ENCODE data around the gene DARS2.
"Not testable (repeated sequence)": the region's sequence is repeated elsewhere in the genome, so short reads cannot be mapped to it uniquely, and the experiment has no call there.

The DARS2 gene

DNA sequence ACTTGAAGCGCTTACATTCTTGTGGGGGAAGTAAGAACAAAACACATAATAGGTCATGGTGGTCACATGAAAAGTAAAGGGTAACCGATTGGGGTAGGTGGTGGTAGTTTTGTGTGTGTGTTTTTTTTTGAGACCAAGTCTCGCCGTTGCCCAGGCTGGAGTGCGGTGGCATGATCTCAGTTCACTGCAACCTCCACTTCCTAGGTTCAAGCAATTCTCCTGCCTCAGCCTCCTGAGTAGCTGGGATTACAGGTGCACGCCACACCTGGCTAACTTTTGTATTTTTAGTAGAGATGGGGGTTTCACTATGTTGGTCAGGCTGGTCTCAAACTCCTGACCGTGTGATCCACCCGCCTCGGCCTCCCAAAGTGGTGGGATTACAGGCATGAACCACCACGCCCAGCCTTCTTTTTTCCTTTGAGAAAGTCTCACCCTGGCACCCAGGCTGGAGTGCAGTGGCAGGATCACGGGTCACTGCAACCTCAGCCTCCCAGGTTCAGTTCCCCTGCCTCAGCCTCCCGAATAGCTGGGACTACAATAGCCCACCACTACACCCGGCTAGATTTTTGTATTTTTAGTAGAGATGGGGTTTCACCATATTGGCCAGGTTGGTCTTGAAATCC is 37.8 kb downstream of the DARS2 start:
- DNase-seq (ENCODE audit: low read depth) = not testable (repeated sequence)

DNA sequence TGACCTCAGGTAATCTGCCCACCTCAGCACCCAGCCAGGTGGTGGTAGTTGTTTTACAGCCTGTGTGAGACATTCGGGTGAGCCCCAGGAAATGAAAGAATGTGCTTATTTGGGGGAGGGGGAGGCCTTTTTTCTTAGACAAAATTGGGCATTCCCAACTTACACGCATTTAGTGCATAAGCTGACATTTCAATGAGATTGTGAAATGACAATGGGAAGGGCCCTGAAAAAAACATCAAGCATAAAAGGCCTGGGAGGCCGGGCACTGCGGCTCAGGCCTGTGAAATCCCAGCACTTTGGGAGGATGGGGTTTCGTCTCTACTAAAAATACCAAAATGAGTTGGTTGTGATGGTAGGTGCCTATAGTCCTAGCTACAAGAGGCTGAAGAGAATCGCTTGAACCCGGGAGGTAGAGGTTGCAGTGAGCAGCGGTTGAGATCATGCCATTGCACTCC is 38.3 kb downstream of the DARS2 start:
- no peak for DNase-seq (ENCODE audit: low read depth)

DNA sequence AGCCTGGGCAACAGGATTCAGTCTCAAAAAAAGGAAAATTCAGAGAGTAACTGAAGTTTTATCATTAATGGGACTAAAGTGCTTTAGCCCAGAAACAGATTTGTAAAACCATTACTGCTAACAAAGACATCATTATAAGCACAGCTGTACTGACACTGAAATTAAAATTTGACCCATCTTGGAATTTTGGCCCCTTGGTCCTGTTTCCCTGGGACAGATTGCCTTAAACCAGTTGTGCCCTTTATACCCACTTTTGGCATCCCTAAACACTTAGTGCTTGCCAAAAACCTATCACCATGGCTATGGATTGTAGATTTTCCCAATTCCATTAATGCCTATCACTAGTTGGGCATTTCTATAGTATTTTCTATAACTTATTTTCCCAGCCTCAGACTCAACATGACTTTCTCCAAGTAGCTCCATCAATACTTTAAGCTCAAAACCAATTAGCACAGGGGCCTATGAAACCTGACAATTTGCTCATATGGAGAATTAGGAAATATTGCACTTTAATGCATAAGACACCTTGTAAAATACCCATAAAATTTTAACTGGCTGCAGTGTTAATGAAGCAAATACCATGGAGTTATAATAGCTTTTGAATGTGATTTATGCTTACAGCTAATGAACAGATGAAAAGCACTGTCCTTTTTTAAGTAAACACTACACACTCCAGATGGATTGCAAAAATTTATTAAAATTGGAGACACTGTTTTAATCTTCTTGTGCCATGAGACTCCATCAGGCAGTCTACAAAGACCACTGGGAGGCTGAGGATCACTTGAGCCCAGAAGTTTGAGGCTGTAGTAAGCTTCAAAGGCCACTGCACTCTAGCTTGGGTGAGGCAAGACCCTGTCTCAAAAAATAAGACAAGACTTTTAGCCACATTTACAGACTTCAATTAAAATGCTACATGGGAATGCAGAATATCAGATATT is 39.0 kb downstream of the DARS2 start:
- DNase-seq (ENCODE audit: low read depth) = no peak

DNA sequence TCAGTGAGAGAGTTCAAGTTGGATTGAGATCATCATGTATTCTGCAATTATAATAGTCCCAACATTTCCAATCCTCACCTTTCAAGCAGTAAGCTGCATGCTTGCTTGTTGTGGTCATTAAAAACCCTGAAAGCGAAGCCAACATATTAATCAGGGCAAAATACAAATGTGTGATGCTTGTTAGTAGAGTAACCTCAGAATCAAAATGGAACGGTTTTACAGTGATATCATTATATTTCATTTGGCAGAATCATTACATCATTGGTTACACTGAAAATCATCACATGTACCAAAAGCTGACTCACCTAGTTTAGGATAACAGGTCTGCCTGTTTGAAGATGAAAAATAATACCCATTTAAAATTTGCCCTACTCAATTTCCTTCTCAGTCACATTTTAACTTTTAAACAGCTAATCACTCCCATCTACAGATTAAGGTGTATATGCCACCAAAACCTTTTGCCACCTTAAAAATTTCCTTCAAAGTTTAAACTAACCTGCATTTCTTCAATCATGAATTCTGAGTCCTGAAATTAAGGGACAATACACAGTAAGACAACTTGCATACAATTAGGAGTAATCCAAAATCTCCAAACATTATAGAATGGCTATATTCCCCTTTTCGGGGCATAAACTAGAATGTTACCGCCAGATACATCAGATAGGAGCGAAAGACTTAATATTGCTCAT is 39.9 kb downstream of the DARS2 start:
- no peak for DNase-seq (ENCODE audit: low read depth)

DNA sequence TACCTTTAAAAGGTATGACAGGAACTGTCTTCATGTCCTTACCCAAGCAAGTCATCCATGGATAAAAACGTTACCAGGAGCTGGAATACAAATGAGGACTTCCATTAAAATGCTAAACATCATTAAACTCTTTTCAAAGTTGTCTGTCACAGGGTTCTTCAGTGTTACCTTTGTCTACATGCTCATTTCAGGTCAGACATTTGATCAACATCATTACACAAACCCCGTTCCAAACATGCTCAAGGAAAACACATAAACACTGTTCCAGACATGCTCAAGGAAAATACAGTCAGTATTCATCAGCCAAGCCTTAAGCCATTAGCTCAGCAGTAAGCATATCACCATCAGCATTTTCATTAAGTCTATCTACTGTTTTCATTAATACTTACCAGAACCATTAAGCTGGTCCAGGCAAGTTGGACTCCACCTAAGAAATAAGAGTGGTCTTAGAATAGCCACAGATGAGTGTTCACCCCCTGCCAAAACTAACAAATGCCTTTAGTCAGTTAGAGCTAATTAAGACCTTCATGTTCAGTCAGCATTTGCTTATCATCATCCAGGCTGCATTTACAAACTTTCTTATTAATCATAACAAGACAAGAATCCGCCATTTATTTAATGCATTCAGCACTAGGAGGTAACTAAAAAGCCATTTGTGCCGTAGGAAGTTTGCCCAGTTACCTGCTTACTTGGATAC is 41.1 kb downstream of the DARS2 start:
- no peak for DNase-seq (ENCODE audit: low read depth)

DNA sequence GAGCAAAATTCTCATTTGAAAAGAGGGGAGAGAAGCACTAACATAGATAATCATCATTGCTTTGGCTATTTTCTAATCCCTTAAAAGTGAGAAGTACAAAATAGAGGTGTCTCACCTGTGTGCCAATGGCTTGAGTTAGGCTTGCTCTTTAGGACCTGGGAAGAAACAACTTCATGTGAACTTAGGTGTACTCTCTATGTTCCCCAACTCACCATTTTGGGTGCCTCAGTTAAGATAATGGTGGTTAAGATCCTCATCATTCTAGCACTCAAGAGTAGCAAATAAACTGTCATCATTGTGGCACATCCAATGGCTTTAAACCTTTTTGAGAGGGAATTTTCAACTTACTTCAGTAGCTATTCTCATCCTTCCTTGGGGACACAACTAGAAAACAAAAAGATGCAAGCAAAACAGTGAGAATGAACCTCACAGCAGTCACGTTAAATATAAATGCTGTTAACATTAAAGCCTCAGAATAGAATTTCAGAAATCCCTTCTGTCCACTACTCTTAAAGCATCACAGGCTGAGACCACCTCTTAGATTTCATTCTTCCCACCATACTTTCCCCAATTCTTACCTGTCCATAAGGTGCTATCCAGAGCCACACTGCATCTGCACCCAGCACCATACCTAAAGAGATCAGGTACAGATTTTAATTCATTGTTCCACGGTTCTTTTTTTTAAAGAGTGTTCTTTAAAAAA is 42.1 kb downstream of the DARS2 start:
- no peak for DNase-seq (ENCODE audit: low read depth)

DNA sequence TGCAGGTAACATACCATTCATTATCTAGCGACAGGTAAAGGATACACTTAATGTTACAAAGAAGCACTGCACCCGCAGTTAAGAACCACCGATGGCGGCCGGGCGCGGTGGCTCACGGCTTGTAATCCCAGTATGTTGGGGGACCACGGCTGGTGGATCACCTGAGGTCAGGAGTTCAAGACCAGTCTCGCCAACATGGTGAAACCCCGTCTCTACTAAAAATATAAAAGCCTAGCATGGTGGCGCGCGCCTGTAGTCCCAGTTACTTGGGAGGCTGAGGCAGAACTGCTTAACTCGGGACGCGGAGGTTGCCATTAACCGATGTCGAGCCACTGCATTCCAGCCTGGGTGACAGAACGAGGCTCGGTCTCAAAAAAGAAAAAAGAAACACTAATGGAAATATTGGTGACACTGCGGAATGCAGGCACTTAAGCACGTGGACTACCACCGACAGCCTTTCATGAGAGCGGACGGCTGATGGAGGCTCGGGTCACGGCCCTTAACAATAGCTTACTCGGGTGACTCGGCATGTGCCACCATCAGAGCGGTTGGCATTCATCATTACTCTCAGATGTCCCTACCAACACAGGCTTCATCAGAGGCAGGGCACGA is 42.8 kb downstream of the DARS2 start:
- no peak for DNase-seq (ENCODE audit: low read depth)

DNA sequence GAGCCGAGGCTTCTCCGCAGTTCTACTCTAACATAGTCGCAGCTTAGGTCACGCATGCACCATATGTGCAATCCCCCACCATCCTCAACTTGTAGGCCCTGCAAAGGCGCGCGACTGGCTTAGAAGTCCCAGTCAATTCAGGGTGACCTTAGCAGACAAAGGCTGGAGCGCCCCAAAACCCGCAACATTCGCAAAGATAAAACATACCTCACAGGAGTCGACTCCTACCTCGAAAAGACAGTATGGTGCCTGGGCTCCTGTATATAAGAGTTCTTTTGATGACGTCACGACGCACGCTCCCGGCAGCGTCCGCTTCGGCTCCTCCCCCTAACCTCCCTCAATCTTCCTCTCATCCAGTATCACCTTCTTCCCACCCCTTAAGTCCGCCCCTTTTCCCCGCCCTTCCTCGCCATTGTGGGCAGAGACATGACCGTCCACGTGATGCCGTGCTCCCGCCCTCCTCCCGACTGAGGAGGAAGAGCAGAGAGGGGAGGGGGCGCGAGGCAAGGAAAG is 43.3 kb downstream of the DARS2 start, which contains the start of gene GAS5:
GAS5 (minus strand) TSS at position 237 of the 513 bp plus-strand sequence.
- peak; percentile 100 for DNase-seq (ENCODE audit: low read depth)

DNA sequence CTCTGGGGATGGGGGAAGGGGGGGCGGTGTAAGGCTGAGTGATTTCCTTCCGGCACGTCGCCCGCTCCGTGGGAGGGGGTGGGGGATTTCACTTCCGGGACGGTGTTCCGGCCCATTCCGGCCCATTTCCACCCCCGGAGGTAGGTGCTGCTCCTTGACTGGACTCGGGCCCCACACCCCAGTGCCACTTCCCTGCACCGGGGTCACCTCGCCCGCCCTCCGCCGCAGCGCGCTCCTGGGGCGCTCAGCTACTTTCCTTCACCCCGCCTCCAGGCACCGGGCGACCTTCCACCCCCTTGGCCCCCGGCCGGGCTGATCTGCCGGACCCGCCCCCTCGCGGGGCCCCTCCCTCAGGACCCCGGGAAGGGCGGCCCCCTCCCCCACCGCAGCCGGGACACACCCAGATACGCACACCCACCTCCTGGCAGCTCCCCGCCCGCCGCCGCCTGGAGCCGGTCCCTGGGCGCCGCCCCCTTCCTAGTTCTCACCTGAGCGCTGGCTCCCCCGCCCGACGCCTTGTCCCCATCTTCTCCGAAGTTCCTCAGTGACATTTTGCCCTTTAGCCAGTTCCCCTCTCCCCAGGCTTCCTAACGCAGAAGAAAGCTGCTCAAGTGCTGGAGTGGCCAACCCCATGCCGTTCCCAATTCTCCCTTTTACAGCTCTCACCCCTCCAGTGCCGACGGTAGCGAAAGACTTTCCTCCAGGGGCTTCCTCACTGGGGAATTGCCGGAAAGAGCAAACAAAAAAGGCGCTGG is 44.0 kb downstream of the DARS2 start, which contains the start of gene ZBTB37:
ZBTB37 (plus strand) TSS at position 115 of the 755 bp plus-strand sequence. CDS start 1,846 bp downstream, outside the sequence.
- peak; percentile 92 for DNase-seq (ENCODE audit: low read depth)

DNA sequence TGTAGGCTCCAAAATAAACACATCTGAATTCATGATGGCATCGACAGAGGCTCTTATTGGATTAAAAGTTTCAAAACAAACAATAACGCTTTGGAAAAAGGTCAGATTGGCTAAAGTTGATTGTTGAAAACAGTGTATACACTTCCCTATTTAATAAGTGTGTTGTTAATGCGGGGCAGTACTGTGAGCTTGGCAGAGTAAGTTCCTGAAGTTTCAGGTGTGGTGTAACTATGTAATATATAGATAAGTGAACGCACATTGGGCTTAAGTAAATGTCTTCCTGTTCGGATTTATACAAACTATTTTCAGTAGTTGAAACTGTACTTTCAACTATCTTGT is 44.5 kb downstream of the DARS2 start:
- DNase-seq (ENCODE audit: low read depth) = no peak

DNA sequence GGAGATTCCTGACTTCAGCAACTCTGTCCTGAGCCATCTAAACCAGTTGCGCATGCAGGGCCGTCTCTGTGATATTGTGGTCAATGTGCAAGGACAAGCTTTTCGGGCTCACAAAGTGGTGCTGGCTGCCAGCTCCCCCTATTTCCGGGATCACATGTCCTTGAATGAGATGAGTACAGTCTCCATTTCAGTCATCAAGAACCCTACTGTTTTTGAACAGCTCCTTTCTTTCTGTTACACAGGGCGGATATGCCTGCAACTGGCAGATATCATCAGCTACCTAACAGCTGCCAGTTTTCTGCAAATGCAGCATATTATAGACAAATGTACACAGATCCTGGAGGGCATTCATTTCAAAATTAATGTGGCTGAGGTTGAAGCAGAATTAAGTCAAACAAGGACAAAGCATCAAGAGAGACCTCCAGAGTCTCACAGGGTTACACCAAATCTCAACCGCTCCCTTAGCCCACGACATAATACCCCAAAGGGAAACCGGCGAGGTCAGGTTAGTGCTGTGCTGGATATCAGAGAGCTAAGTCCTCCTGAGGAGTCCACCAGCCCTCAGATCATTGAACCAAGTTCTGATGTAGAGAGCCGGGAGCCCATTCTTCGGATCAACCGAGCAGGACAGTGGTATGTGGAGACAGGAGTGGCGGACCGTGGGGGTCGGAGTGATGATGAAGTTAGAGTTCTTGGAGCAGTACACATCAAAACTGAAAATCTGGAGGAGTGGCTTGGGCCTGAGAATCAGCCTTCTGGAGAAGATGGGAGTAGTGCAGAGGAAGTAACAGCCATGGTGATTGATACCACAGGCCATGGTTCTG is 46.0 kb downstream of the DARS2 start:
- no peak for DNase-seq (ENCODE audit: low read depth)

DNA sequence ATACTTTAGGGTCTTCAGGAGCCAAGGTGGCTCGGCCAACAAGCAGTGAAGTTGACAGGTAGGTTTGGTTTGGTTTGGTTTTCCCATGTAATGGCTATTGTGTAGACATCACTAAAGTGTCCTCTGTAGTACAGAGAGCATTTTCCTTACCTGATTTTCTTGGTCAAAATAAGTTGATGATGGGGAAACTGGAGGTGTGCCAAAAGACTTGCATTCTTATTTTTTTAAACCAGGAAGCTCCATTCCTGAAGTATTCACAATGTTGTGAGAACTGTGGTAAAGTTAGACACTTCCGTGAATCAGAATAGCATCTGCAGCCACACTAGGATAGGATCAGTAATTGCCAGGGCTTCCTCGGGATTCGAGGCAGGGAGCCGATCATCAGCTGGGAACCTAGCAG is 46.6 kb downstream of the DARS2 start:
- DNase-seq (ENCODE audit: low read depth) = no peak

DNA sequence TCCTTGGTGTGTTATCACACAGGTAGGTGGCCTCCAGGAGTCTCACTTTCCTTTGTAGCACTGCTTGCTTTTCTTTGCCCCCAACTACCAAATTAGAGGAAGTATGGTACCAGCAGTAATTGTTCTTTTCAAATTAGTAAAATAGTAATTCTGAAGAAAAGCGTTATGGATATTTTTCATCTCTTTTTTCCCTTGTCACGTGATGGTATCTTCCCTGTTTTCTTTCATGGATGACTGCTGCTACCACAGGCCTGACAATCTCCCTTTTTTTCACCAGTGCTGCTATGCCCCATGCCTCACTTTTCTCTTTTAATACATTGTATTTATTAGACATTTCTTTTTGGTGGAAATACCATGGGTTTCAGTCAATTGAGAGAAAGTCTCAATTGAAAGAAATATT is 47.0 kb downstream of the DARS2 start:
- no peak for DNase-seq (ENCODE audit: low read depth)

DNA sequence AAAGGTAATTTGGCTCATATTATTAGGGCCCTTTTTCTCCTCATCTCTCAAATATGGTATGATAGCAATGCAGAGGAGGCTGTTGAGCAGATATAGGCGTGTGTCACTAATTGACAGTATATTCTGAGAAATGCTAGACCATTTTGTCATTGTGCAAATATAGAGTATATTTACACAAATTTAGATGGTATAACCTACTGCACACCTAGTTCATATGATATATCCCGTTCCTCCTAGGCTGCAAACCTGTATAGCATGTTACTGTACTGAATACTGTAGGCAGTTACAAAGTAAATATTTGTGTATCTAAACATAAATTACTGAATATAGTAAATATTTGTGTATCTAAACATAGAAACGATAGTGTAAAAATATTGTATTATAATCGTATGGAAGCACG is 52.3 kb downstream of the DARS2 start:
- no peak for DNase-seq (ENCODE audit: low read depth)

DNA sequence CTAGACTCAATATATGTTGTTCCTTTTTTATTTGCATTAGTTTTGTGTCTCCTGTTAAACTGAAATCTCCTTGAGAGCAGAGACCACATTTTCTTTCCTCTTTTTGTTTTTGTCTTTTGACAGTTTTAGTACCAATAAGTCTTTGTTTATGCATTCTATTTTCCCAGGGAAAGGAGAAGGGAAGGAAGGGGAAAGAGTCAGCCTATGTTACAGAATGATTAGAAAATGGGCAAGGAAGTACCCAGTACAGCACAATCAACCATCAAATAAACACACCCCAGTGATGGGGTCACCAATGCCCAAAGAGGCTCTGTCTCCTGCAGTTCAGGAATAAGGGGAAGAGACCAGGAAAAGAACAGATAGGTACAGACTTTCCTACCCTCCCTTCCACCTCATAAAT is 53.8 kb downstream of the DARS2 start:
- DNase-seq (ENCODE audit: low read depth) = no peak

DNA sequence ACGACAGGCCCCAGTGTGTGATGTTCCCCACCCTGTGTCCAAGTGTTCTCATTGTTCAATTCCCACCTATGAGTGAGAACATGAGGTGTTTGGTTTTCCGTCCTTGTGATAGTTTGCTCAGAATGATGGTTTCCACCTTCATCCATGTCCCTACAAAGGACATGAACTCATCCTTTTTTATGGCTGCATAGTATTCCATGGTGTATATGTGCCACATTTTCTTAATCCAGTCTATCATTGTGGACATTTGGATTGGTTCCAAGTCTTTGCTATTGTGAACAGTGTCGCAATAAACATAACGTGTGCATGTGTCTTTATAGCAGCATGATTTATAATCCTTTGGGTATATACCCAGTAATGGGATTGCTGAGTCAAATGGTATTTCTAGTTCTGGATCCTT is 56.6 kb downstream of the DARS2 start:
- DNase-seq (ENCODE audit: low read depth) = not testable (repeated sequence)

DNA sequence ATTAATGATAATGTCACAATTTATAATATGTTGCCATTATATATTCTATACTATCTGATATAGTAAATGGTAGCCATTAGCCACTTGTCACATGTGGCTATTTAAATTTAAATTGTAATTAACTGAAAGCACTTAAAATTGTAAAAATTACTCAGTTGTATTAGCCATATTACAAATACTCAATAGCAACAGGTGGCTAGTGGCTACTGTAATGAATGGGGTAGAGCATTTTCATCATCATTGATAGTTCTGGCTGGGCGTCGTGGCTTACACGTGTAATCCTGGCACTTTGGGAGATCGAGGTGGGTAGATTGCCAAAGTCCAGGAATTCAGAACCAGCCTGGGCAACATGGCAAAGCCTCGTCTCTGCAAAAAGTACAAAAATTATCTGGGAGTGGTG is 60.2 kb downstream of the DARS2 start:
- DNase-seq (ENCODE audit: low read depth) = no peak

DNA sequence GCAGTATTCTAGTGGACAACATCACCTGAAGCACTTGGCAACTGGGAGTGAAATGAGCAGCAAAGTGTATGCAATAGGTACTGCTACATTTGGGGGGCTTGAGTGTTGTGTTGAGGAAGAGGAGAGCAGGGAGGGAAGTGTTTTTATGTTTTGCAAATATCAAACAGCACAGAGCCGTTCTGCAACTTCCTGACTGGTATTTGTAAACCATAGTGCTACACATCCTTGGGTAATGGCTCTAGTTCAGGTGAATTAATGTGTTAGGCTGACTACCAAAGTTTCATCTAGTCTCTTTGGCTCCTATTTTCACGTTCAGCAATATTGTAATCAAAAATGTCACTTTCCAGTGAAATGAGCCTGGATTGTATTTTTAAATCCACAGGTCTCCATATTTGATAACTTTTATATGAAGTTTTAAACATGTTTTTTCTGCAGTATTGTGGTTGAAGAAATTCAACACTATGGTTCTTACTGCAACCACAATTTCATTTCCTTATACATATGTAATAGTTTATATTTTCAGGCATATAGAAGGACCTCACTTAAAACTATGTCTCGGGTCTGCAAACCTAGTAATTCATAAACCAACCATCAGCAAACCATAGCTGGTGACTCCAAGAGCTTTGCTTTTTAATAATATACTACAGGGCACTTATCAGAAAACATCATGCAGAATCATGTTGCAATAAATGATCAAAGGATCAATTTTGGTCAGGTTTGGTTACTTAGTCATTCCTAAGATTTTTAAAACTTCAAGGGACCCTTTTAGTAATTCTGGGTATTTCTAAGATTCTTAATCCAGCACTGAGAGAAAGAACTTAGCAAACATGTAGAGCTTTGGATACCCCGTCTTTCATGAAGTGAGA is 62.5 kb downstream of the DARS2 start:
- DNase-seq (ENCODE audit: low read depth) = no peak
